ENCODE measurements around the gene DDX4.

The DDX4 gene

DNA sequence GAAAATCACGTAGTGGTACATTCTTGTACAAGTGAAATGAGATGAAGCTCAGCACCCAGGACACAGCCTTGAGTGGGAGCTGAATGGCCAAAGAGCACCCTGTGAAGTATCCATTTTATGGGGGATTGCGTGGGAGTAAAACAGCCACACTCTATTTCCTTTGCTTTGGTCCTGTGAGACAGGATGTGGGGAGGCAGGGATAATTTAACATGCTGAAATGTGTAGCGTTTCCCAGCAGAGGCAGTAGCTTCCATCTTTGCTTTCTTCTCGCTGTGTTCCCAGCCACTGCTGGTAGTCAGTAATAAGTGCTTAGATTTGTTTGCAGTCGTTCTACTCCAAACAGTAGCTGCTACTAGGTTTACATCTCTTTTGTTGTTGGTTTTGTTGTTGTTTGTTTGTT lies 117.6 kb downstream of the DDX4 start:
- TF ChIP-seq, protein P1, sequence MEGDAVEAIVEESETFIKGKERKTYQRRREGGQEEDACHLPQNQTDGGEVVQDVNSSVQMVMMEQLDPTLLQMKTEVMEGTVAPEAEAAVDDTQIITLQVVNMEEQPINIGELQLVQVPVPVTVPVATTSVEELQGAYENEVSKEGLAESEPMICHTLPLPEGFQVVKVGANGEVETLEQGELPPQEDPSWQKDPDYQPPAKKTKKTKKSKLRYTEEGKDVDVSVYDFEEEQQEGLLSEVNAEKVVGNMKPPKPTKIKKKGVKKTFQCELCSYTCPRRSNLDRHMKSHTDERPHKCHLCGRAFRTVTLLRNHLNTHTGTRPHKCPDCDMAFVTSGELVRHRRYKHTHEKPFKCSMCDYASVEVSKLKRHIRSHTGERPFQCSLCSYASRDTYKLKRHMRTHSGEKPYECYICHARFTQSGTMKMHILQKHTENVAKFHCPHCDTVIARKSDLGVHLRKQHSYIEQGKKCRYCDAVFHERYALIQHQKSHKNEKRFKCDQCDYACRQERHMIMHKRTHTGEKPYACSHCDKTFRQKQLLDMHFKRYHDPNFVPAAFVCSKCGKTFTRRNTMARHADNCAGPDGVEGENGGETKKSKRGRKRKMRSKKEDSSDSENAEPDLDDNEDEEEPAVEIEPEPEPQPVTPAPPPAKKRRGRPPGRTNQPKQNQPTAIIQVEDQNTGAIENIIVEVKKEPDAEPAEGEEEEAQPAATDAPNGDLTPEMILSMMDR (IDR thresholded peaks at IDR 0.05; ENCODE audit: borderline replicate concordance, insufficient read depth, low read depth, low read length): 0 out of 2 replicates have a peak, but pooled peaks have one; percentile 7
- H3K4me3 ChIP-seq (ENCODE audit: low read depth, low read length): no peak overlapping the region

DNA sequence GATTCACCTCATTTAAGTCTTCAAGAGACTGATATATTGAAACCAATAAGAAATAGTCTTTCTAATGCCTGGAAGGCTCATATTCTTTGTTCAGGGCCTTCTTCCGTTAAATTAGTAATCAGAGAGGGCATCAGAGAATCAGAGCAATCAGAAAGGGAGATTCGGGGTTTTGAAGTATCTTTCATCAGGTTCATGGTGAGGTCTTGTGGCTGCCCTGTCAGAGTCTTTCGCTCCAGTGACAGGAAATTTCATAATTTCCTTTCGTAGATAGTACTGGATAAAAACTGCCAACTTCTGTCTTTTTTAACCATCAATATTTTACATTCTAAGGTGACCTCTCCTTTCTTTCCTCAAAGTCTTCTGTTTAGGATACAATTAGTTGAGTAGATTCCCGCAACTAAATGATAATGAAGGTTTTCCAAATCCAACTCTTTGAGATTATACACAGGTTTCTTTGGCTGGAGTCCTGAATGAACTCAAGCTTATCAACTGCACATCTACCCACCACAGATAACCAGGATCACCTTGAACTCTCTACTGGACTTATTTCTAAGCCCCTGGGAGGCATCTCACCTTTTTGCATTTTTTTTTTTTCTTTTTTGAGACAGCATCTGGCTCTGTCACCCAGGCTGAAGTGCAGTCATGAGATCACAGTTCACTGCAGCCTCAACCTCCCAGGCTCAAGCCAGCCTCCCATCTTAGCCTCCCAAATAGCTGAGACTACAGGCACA lies 118.8 kb downstream of the DDX4 start:
- H3K4me3 ChIP-seq (ENCODE audit: low read depth, low read length): no peak overlapping the region
- TF ChIP-seq, protein P1 (IDR thresholded peaks at IDR 0.05; ENCODE audit: borderline replicate concordance, insufficient read depth, low read depth, low read length): no peak

DNA sequence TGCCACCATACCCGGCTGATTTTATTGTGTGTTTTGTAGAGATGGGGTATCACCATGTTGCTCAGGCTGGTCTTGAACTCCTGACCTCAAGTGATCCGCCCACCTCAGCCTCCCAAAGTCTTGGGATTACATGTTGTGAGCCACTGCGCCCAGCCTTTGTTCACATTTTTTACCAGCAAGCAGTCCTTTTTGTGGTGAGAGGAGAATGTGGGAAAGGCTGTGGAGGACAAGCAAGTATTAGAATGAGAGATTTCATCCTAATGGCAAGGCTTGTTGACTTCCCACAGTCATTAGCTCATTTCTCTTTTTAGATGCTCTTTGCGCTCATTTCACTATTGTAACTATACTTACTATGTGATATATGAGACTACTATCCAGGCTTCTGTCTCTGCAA lies 119.4 kb downstream of the DDX4 start:
- TF ChIP-seq, protein P1 (IDR thresholded peaks at IDR 0.05; ENCODE audit: borderline replicate concordance, insufficient read depth, low read depth, low read length): no peak
- no peak overlapping the region for H3K4me3 ChIP-seq (ENCODE audit: low read depth, low read length)

DNA sequence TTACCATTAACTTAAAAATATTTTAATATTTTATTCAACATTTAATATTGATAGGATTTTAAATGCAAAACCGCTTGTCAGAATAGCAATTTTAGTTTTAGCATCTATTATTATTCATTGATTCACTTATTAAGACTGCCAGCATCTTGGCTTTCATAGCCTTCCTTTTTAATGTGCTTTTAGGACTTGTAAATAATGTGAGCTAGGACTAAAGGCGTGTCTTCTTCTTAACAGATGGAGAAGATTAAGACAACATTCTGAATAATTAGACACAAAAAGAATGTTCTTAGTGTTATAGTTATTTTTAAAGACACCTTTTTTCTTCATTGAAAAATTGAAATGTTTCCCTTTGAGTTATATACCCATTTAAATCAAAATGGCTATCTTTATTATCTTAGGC lies 120.2 kb downstream of the DDX4 start:
- TF ChIP-seq, protein P1 (IDR thresholded peaks at IDR 0.05; ENCODE audit: borderline replicate concordance, insufficient read depth, low read depth, low read length): no peak
- H3K4me3 ChIP-seq (ENCODE audit: low read depth, low read length): no peak overlapping the region

DNA sequence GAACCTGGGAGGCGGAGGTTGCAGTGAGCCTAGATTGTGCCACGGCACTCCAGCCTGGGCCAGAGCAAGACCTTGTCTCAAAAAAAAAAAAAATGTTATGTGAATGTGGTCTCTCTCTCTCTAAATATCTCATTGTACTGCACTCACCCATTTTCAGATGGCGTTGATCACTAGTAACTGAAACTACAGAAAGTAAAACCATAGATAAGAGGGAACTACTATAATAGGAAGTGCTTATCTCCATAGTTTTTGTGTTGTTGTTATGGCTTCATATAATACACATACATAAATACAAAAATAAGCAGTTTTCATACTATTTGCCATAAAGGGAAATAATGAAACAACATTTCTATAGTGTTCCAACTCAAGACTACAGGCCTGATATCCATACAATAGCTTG lies 122.4 kb downstream of the DDX4 start:
- no peak overlapping the region for H3K4me3 ChIP-seq (ENCODE audit: low read depth, low read length)
- TF ChIP-seq, protein P1 (IDR thresholded peaks at IDR 0.05; ENCODE audit: borderline replicate concordance, insufficient read depth, low read depth, low read length): no peak

DNA sequence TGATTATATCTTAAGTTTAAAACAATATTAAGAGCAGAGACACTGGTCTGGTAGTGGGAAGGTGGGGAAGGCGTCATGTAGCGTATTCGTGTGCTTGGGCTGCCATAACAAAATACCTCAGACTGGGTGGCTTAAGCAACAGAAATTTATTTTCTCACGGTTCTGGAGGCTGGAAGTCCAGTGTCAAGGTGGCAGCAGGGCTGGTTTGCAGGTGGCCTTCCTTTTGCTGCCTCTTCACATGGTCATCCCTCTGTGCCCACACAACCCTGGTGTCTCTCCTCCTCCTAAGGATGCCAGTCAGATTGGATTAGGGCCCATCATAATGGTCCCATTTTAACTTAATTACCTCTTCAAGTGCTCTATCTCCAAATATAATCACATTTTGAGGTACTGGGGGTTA lies 122.8 kb downstream of the DDX4 start:
- no peak overlapping the region for H3K4me3 ChIP-seq (ENCODE audit: low read depth, low read length)
- TF ChIP-seq, protein P1 (IDR thresholded peaks at IDR 0.05; ENCODE audit: borderline replicate concordance, insufficient read depth, low read depth, low read length): no peak

Measured in GM12875 (cell line).